Transverse colon (tissue), 3 donors: ENCODE data around the gene AHCY.

Experiments used
- EP300 ChIP-seq: sonication (generic); formaldehyde crosslinking; IDR thresholded peaks from one replicate; pipeline ENCODE4 v1.6.1; 2017; ENCODE audit warnings: antibody characterized with exemption, low read depth
- POLR2AphosphoS5 ChIP-seq, 3 donors: sonication (generic); formaldehyde crosslinking; IDR thresholded peaks; one replicate each; pipeline ENCODE4 v1.6.1; 2016; ENCODE audit warnings: antibody characterized with exemption in 3 of 3

DNA sequence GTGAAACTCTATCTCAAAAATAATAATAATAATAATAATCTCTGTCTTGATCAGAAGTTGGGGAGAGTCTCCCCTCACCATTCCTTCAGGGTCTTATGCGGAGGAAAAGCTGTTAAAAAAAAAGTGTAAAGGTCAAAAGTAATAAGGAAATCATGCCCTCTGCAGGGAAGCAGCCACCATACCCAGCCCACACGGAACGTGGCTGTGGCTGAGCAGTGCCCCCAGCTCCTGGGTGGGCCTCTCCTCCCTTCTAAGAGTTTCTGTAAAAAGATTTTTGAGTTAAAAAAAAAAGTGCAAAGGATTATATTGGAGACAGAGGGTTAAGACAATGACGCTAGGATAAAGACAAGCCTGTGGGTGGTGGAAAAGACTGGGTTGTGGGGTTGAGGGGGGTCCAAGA, 30.6 kb upstream of the AHCY start:
- TF ChIP-seq EP300 = no peak
- TF ChIP-seq POLR2AphosphoS5 (IDR thresholded peaks at IDR 0.05) = no peak
